ENCODE data around the gene XKR3. TPM values are rescaled to one million over a fixed set of nuclear protein-coding genes. Genes with fewer than 3 reads are reported as not detected.

Gene XKR3
- total and polyA plus RNA-seq, 11 donors = 0.16 TPM; not detected in 10

DNA sequence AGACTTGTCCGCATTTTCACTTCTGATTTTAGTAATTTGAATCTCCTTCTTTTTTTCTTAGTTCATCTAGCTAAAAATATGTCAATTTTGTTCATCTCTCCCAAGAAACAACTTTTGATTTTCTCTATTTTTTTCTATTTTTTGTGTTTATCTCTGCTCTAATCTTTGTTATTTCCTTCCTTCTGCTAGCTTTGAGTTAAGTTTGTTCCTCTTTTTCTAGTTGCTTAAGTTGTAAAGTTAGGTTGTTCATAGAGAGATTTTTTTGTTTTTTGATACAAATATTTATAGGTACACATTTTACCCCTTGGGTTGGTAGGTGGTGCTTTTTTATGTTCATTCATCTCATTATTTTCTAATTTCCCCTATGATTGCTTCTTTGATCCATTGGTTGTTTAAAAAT lies 22.1 kb upstream of the XKR3 start:
- TF ChIP-seq, protein P1, sequence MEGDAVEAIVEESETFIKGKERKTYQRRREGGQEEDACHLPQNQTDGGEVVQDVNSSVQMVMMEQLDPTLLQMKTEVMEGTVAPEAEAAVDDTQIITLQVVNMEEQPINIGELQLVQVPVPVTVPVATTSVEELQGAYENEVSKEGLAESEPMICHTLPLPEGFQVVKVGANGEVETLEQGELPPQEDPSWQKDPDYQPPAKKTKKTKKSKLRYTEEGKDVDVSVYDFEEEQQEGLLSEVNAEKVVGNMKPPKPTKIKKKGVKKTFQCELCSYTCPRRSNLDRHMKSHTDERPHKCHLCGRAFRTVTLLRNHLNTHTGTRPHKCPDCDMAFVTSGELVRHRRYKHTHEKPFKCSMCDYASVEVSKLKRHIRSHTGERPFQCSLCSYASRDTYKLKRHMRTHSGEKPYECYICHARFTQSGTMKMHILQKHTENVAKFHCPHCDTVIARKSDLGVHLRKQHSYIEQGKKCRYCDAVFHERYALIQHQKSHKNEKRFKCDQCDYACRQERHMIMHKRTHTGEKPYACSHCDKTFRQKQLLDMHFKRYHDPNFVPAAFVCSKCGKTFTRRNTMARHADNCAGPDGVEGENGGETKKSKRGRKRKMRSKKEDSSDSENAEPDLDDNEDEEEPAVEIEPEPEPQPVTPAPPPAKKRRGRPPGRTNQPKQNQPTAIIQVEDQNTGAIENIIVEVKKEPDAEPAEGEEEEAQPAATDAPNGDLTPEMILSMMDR (IDR thresholded peaks at IDR 0.05) = no peak
- no peak for TF ChIP-seq POLR2A (IDR thresholded peaks at IDR 0.05)
- no peak for ATAC-seq
- Histone ChIP-seq H3K9me3 (peaks cover 0 to 5% (median 0%) of the 10 kb centered on the region in 12 donors), H3K4me3 (no peak overlapping the region), H3K4me1 (no peaks in the 10 kb centered on the region), H3K36me3 (no peaks in the 10 kb centered on the region), H3K27ac (no peak overlapping the region), H3K27me3 (peaks cover 0 to 12% (median 0%) of the 10 kb centered on the region in 9 donors)
- intact Hi-C loops (cut with DNase I) = no loop called here
- DNase-seq = no peak
- 67 to 78% (median 72%) methylated on average over 1 of the region's 1 CpG for WGBS, 4 donors

DNA sequence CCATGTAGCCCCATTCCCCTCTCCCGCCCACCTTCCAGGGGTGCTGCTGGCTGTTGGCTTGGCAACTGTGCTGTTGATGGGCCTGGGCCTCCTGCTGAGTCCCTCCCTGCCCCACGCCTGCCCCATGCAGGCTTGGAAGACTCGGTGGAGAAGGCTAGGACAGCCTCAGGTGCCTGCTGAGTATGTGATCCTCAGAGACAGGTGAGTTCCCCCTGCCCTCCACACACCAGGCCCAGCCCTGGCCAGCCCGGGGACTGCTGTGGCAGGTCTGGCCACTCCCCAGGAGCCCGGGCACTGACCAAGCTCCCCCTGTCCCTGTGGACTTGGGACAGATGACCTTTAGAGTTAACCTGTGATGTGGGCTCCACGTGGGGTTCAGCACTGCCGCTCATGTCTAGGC lies 20.7 kb upstream of the XKR3 start:
- DNase-seq (no peak), ATAC-seq (no peak)
- peaks cover 0 to 12% (median 0%) of the 10 kb centered on the region in 9 donors for H3K27me3 ChIP-seq
- intact Hi-C loops (cut with DNase I) = no loop called here
- no peaks in the 10 kb centered on the region for H3K36me3 ChIP-seq
- no peak for TF ChIP-seq POLR2A (IDR thresholded peaks at IDR 0.05)
- TF ChIP-seq, protein P1 (IDR thresholded peaks at IDR 0.05) = no peak
- H3K4me3 ChIP-seq = no peak overlapping the region
- peaks cover 0 to 5% (median 0%) of the 10 kb centered on the region in 12 donors for H3K9me3 ChIP-seq
- WGBS, 4 donors = 72 to 84% (median 76%) methylated on average over 2 to 7 of the region's 7 CpGs
- no peak overlapping the region for H3K27ac ChIP-seq
- no peaks in the 10 kb centered on the region for H3K4me1 ChIP-seq

DNA sequence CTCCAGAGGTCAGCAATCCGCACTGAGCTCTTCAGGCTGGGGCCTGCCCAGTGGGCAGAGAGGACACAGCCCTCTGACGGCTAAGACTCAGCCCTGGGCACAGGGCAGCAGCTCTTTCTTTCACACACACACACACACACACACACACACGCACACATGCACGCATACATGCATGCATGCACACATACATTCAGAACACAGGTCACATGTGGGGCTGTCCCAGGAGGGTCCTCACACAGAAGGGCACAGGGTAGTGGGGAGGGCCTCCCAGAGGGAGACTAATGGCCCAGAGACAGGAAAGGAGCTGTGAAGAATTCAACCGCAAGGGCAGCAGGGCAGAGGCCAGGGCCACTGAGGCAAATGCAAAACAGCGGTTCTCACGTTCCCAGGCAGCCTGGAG lies 20.3 kb upstream of the XKR3 start:
- intact Hi-C loops (cut with DNase I) = no loop called here
- WGBS, 4 donors = 74 to 91% (median 85%) methylated on average over 6 to 7 of the region's 7 CpGs
- no peak for ATAC-seq

DNA sequence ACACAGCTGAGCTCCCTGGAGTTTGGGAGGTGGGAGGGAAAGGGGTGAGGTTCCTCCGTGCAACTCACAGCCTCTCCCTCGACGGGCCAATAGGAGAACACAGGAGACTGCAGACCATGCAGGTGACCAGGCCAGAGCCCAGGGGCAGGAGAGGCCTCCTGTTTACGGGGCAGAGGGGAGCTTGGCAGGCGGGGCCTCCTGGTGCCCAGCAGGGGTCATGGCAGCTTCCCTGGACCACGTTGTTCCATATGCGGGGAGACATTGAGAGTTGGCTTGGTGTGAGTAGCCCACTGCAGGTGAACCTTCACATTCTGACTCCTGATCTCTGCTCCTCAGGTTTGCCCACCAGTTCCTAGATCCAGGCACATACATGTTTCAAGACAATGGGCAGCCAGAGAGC lies 19.3 kb upstream of the XKR3 start:
- 71 to 81% (median 78%) methylated on average over 2 to 7 of the region's 7 CpGs for WGBS, 4 donors
- peak in 1 of 4 donors; percentile 22 for ATAC-seq
- intact Hi-C loops (cut with DNase I) = no loop called here

More for the DNA sequence above, 20.3 kb upstream of the XKR3 start:
- Histone ChIP-seq H3K36me3 (no peaks in the 10 kb centered on the region), H3K4me1 (no peaks in the 10 kb centered on the region), H3K9me3 (peaks cover 0 to 5% (median 0%) of the 10 kb centered on the region in 12 donors), H3K27me3 (peaks cover 0 to 12% (median 0%) of the 10 kb centered on the region in 9 donors), H3K4me3 (no peak overlapping the region), H3K27ac (no peak overlapping the region)
- TF ChIP-seq POLR2A (IDR thresholded peaks at IDR 0.05) = no peak
- TF ChIP-seq, protein P1 (IDR thresholded peaks at IDR 0.05) = no peak
- DNase-seq = no peak

More for the DNA sequence above, 19.3 kb upstream of the XKR3 start:
- Histone ChIP-seq H3K9me3 (peaks cover 0 to 5% (median 0%) of the 10 kb centered on the region in 12 donors), H3K36me3 (no peaks in the 10 kb centered on the region), H3K4me3 (no peak overlapping the region), H3K27me3 (peaks cover 0 to 12% (median 0%) of the 10 kb centered on the region in 9 donors), H3K4me1 (no peaks in the 10 kb centered on the region), H3K27ac (no peak overlapping the region)
- TF ChIP-seq, protein P1 (IDR thresholded peaks at IDR 0.05) = no peak
- no peak for TF ChIP-seq POLR2A (IDR thresholded peaks at IDR 0.05)
- DNase-seq = no peak

Measured in heart left ventricle (tissue), 16 donors.